AG08395 (cell line): ENCODE data around the gene ESRP2.

Source experiments
- DNase-seq: peaks from one replicate; pipeline ENCODE4 v3.0.0; 2012; ENCODE audit warnings: mixed read lengths, low spot score

The ESRP2 gene

GRCh38 chr16:68237243-68238028 lies 1.5 kb upstream of the ESRP2 start:
- DNase-seq, result peak; percentile 100

- DNase-seq, result no peak
Measured at GRCh38 chr16:68236826-68237242, 907 bp upstream of the ESRP2 start.

- no peak for DNase-seq
Measured at GRCh38 chr16:68236137-68236825, 354 bp upstream of the ESRP2 start.

DNA sequence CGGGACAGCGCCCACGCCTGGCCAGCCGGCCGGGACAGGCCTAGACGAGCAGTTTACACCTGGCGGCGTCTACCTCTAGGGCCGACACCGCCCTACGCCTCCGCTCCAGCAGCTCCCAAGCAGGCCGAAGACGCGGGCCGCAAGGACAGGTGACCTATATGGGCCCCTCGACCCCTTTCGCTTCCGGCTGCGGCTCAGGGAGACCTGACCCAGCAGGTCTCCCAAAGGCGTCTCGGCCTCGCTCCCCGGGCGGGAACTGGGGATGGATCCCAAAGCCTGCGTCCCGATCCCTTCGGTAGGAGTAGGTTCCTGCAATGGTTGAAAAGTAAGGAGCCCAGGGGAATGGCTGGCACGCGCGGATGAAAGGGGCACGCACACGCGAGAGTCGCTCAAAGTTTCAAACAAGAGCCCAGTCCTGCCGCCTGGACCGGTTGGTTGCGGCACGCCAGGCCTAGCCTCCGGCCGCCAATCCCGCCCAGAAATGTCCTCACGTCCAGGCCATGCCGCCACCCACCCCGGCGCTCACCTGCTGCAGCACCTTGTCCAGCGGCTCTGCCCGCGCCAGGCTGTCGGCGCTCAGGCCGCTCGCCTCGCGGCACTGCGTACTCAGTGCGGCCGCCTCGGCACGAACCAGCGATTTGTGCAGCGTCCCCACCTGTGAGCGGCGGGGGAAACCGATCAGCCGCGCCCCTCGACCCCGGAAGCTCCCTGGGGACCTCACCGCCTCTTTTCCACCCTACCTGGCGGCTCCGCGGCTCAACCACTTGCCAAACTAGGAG lies 630 bp downstream of the ESRP2 start:
- no peak for DNase-seq

- no peak for DNase-seq
Measured at GRCh38 chr16:68234188-68235107, 1.5 kb downstream of the ESRP2 start.

GRCh38 chr16:68233835-68234187 lies 2.1 kb downstream of the ESRP2 start:
- no peak for DNase-seq

DNA sequence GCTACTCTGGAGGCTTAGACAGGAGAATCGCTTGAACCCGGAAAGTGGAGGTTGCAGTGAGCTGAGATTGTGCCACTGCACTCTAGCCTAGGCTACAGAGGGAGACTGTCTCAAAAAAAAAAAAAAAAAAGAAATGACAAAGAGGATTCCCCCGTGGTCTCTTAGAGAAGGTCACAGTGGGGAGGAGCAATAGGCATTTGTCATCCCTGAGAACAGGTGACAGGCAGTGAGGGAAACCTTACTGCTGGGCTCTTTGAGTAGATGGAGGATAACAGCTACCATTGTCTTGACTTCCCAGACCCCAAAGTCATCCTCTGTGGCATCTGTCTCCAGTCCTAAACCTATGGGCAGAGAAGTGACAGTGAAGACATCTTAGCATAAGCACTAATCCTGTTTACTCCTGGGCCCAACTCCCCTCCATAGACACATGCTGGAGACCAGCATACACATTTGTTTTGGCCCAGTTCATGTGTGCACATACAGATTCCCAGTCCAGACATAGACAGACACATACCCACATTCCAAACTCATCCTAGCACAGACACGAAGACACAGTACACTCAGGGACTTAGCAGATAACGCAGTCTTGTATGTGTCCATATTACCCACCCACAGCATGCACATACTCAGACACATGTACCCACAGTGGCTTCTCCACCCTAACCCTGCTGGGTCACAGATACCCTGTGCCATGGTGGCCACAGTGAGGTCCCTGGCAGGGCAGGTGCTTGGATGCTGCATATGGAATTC lies 2.7 kb downstream of the ESRP2 start:
- DNase-seq, result no peak

DNA sequence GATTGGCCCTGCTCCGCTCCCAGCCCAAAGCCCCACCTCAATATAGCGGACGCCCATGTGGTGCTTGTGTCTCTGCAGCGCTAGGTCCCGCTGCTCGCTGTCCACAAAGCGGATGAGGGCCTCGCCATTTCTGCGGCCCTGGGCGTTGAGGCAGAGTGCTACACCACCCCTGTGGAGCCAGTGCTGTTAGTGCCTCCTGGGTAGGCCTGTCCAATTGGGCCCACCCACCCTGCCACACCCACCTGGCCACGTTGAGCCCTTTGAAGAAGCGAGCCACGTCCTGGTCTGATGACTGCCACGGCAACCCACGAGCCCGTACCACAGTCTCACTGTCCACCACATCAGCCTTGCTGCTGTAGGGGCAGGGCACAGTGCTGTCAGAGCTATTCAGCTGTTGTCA lies 3.6 kb downstream of the ESRP2 start:
- DNase-seq, result no peak

DNA sequence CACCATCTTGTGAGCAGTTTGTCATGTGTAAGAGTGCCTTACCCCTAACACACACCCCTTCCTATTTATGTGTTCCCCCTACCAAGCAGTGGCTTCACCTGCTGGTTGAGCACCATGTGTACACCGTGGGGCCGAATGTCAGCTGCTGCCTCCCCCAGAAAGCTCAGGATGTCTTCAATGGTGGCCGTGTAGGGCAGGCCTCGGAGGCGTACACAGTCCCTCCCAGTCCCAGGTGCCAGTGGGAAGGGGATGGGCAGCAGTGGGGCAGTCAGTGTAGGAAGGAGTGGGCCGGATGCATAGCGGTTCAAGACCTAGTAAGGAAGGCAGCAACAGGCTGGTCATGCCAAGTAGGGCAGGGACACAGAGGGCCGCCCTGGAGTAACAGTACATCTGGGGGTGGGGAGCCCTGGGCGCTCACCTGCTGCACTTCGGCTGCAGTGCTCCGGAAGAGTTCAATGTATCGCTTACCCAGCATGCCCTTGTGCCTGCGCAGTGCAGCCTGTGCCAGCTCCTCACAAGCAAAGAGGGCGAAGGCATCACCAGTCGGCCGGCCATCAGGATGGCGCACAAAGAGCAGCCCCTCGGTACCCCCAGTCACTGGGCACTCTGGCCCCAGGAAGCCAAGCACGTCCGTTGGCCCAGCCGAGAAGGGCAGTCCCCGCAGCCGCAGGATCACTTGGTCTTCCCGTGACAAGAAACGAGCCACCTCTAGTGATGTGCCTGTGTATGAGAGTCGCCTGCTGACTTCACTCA lies 4.4 kb downstream of the ESRP2 start:
- DNase-seq, result no peak

- no peak for DNase-seq
Measured at GRCh38 chr16:68230956-68231355, 5.0 kb downstream of the ESRP2 start.

DNA sequence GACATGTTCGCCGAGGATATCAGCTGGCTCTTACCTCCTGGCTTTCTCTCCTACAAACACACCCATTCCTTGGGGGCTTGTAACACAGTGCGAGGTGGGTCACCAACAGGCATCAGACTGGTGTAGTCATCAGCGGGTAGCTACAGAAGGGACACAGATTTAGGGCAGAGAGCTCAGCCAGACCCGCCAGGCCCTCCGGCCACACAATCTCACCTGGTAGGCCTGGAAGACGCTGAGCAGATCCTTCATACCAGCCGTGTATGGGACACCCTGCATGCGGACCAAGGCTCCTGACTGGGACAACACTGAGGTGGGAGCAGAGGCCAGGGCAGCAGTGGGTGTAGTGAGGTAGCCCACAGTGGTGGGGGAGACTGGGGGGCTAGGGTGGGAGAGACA lies 5.8 kb downstream of the ESRP2 start:
- DNase-seq, result no peak

DNA sequence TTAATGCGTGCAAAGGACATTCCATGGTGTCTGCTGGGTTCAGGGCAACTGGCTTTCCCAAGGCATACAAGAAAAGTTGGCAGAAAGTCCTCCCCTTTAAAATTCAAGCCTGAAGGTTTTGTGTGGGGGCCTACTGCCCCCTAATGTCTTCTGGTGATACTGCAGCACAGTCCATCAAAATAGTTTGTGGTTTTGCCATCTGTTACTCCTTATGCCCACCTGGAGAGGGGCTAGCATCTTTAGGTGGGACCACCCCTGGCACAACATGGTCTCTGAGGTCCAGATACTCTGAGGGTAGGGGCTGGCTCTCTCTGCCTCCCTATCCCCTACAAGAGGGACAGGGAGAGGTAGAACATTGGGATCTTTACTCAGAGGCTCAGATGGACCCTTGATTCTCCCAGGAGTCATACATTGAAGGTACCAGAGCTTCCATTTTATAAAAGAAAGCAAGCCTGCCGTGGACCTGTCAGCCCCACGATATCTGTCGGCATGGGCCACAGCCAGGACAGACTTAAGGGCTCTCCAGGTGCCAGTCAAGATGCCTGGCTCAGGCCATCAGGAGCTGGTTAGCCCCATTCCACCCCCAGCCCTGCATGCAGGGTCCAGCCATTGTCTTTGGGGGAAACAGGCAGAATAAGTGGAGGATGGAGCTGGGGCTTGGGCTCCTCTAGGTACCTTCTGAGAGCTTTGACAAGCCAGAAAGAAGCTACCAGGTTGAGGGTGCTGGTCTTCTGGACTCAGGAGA lies 6.3 kb downstream of the ESRP2 start:
- peak; percentile 88 for DNase-seq

DNA sequence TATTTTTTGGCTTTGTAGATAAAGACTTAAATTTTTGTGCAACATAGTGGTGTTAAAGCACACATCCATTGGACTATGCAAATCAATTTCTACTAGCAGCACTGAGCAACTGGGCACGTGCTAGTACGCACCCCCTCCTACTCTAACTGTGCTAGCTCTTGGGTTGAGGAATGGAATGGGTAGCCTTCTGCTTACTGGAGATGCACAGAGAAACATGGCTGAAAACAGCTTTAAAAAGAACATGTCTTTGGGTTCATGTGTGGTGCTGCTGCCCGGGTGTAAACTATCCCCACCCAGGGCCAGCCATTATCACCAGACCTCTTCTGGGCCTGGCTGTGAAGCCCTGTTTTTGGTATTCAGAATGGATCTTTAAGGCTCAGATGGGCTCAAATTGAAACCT lies 7.3 kb downstream of the ESRP2 start:
- DNase-seq, result no peak

GRCh38 chr16:68227850-68228553 lies 7.9 kb downstream of the ESRP2 start:
- DNase-seq, result no peak

GRCh38 chr16:68227183-68227793 lies 8.6 kb downstream of the ESRP2 start:
- no peak for DNase-seq

- DNase-seq, result no peak
Measured at GRCh38 chr16:68226116-68226515, 9.8 kb downstream of the ESRP2 start.

GRCh38 chr16:68223072-68223471 lies 12.9 kb downstream of the ESRP2 start:
- DNase-seq, result no peak

DNA sequence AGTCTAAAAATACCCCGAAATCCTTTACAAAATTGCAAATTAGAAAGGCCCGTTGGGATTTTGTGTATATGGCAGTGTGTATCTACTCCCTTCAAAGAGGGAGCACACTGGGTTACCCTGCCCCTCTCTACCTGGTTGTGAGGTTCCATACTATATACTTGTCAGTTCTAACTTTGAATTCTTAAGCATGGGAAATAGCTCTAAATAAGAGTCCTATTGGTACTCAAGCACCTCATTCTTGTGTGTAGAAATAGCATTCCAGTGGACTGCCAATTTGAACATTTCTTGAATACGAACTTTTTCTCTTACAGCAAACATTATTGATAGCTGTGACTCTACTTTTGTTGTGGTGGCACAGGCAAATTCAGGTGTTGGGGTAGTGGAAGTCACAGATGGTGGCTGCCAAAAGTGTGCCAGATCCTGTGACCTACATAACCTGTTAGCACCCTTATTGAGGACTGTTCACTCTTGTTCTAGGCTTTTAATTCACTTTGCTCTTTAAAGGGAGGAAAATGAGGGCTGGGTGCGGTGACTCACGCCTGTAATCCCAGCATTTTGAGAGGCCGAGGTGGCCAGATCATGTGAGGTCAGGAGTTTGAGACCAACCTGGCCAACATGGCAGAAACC lies 16.1 kb downstream of the ESRP2 start:
- DNase-seq, result no peak
